Gastrocnemius medialis (tissue), 4 donors: Measurements from ENCODE around the gene ENO4.

ENCODE experiments used
- CTCF ChIP-seq, 5 experiments: fragments of 450-650 bp in 3 of 5; fragments of 200-600 bp in 2 of 5; sonication (generic) in 2 of 5; IDR thresholded peaks in 4 of 5; conservative IDR thresholded peaks in 1 of 5; 1 replicate in 4 of 5; 2 replicates in 1 of 5; pipeline ENCODE4 v1.5.1; 2016 to 2019; ENCODE audit warnings: antibody characterized with exemption in 5 of 5, mild to moderate bottlenecking in 3 of 5, moderate library complexity in 3 of 5
- POLR2A ChIP-seq, 2 donors: fragments of 450-650 bp; IDR thresholded peaks; one replicate each; pipeline ENCODE4 v1.6.1; 2017; ENCODE audit warnings: antibody characterized with exemption in 2 of 2, mild to moderate bottlenecking in 2 of 2, moderate library complexity in 2 of 2

- no peak for TF ChIP-seq CTCF (IDR thresholded peaks at IDR 0.05 in 4 of 5, conservative IDR thresholded peaks at IDR 0.05 in 1 of 5)
- TF ChIP-seq POLR2A (IDR thresholded peaks at IDR 0.05) = no peak
Observed at GRCh38 chr10:116873134-116873533, 23.8 kb downstream of the ENO4 start.
